PC-9 (cell line): ENCODE measurements around the gene PAIP2.

Experiments
- CTCF ChIP-seq: fragments of 200-600 bp; sonication (generic); conservative IDR thresholded peaks from 2 replicates; pipeline ENCODE4 v1.6.1; 2017; ENCODE audit warnings: mixed run types, antibody characterized with exemption, mild to moderate bottlenecking, moderate library complexity
- EZH2 ChIP-seq: fragments of 200-600 bp; sonication (generic); IDR thresholded peaks from 2 replicates; pipeline ENCODE4 v1.8.0; 2017; ENCODE audit warnings: antibody characterized with exemption, low read depth

DNA sequence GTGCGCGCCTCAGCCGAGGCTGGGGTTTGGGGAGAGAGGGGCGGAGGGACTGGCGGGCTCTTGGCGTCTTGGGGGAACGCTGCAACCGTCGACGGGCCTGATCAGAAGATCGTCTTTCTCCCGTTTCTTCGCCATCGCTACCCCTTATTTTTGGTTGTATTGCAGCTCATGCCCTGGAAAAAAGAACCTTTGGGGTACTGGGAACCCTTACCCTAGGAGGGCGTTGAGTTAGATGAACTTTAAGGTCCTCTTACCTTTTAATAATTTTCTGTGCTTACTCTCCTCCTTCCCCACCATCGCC is 719 bp downstream of the PAIP2 start:
- no peak for TF ChIP-seq EZH2
- TF ChIP-seq CTCF: no peak
